ENCODE data around the gene FAM13C.

FAM13C gene

DNA sequence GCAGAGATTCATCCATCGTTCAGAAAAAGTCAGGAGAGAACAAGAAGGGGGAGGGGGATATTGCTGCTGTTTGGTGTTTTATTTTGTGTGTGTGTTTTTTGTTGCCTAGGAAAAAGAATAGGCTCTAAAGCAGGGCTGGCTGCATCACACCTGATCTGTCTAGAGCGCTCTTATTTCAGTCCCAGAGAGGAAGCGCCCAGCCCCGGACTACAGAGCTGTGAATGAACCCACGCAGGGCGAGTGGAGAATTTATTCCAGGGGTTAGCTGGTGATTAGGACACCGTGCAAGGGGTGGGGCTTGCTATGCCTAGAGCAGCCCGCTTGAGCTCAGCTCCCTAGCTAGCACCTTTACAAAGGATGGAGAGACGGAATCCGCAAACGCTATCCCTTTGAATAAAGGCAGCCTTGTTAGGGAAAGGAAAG is 621 bp upstream of the FAM13C start:
- DNase-seq (ENCODE audit: insufficient read length, low spot score) = no peak
- no peak for FAIRE-seq

DNA sequence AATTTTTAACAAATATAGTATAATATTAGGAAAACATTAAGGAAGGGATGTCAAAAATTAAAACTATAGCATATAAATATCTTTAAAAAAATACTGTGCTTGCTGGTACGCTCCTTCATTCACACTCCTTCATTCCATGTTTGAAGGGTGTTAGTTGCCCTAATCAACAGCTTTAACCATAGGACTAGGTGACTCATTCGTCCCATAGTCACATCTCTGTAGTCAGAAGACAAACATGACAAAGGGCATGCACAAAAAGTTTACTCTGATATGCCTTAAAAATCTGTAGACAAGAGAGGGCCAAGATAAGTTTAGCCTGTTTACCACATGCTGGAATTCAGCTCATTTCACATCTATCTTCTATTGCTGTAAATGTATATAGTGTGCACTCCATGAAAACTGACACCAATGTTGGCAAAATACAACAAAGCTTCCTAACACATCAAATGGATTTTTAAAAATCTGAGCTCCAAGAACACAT is 646 bp downstream of the FAM13C start:
- no peak for FAIRE-seq
- DNase-seq (ENCODE audit: insufficient read length, low spot score) = no peak

DNA sequence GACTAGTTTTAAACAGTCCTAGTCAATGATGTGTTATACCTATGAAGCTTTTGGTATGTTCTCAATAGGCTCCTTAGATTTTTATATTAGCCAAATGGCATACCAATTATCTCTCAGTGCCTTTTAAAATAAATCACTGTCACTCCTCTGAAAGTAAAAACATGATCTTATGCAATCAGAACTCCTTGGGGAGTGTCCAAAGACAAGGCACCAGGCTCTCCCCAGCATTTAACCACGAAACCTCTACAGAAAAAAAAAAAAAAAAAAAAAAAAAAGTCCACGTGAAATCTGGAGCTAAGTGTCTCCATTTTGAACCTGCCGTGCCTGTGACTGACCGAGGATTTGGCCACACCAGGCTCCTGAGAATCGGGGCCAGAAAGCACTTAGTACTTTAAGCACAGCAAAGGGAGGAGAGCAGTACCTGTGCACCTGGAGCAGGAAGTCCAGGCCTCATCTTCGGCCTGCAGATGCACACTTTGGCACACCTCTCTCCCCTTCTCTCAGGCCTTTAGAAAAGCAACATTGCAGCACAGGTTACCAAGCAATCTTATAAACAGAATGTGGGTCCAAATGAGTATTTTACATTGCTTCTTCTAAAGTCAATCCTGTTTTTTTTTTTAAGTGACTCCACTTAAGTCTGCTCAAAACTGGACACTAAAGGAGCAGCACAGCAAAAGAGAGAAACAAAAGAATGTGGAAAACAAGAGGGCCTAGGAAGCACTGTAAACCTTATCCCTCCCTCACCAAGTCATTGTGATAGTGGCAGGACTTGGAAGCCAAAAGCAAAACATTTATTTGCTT is 1.5 kb downstream of the FAM13C start:
- no peak for DNase-seq (ENCODE audit: insufficient read length, low spot score)
- no peak for FAIRE-seq

DNA sequence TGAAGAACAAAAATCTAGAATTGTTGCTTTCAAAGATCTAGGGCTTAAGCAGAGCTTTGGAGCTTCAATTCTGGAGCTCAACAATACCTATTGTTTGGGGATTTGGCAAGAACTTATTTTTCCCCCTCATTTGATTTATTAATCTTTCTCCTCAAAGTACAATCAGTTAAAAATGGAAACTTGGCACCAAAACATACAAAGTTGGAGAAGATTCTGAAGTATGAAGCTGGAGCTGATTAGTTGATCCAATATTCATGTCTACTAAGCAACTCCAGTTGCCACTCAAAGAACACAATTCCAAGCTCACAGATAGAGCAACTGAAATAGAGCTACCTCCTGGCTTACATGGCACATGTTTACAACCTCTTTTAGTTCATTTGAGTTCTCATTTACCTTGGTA is 3.8 kb downstream of the FAM13C start:
- FAIRE-seq = no peak
- DNase-seq (ENCODE audit: insufficient read length, low spot score) = no peak

DNA sequence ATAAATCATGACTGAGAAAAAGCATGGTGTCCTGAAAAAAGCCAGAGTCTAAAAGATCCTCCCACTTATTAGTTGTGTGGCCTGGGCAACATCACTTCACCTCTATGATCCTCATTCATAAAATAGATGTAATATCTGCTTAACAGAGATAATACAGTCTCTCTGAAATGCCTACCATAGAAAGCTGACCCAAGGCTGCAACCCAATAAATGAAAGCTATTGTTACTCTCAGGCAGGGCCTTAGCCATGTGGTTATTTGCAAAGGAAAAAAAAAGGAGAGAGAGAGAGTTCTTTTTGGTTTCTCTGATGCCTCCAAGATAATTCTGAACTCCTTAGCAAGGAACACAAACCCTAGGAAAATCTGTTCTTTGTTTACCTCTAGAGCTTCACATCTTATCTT is 7.9 kb downstream of the FAM13C start:
- FAIRE-seq = no peak
- no peak for DNase-seq (ENCODE audit: insufficient read length, low spot score)

DNA sequence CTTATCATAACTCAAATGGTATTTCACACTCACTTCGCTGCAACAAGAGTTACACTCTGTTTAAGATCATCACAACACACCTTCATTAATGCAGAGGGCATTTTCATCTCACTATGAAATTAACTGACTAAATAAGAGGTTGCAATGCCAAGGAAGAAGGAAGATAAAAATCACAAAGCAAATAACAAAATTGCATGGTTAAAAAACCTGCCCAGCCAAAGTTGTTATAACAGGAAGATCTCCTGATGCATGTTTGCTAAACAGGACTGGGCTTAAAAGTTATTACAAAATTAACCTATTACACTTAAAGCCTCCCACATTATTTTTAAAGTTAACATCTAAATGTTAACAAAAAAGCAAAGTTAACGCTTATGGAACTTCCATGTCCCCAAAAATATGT is 11.8 kb downstream of the FAM13C start:
- FAIRE-seq = no peak
- DNase-seq (ENCODE audit: insufficient read length, low spot score) = no peak

DNA sequence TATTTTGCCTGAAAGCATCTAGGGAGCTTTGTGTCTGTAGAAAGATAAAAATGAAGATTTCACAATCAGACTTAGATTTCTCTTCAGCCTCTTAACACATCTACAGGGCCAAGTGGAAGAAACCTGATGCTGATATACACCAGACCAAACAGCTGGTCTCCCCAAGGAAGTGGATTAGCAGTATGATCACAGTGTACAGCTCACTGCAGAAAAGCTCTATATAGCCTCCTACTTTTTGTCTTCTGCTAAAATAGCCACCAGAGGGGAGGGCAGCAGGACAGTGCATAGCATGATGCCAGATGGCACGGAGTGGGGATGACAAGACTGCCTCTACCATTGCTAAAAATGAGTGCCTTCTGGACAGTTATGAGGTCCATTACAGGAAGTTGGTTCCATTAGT is 16.0 kb downstream of the FAM13C start:
- FAIRE-seq = no peak

DNA sequence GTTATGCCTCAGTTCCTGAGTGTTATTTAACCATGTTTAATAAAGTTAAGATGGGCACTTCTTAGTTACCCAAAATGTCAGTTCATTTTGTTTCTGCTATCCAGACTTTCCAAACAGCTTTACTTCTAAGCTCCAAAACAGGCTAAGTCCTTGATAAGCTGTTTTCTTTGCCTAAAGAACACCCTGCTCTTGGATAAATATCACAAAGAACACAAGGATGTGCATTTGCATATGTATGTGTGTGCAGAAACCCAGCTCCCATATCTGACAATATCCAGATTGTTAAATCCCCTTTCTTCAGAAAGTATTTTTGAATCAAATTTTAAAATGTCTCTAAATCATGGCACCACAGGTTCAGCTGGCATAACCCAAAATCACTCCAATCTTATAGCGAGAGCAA is 19.6 kb downstream of the FAM13C start:
- FAIRE-seq (no peak), DNase-seq (ENCODE audit: insufficient read length, low spot score) (no peak)

More for the DNA sequence above, 16.0 kb downstream of the FAM13C start:
- no peak for DNase-seq (ENCODE audit: insufficient read length, low spot score)

DNA sequence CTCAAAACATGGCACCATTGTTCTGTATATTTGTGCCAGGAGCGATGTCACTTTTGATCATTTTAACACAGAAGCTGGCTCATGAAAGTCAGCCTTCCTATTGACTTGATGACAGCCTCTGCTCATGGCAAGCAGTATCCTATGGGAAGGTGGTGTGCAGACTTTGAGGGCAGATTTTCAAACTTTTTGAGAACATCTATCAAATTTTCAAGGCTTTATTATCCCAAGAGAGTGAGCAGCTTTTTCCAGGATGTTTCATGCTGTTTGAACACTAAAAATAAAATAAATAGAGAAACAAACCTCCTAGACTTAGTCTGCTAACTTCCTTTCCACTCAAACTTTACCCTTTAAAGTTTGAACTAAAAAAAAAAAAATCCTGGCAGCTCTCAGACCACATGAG is 20.3 kb downstream of the FAM13C start:
- FAIRE-seq (no peak), DNase-seq (ENCODE audit: insufficient read length, low spot score) (no peak)

DNA sequence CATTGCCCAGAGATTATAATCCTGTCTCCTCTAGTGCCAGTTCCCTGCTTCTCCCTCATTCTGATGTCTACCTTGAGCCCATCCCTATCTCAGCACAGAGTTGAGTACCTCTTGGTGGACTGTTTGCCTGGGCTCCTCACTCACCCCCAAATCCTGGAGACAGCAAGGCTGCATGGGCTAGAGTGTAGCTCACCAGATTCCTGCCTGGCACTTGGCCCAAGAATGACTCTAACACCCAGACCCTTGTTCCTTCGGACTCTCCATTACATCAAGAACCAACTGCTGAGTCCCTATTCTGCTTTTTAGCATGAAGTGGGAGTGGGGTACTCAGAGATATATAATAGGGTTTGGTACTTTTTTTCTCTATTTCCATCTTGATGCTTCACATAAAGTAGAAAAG is 22.1 kb downstream of the FAM13C start:
- no peak for FAIRE-seq
- DNase-seq (ENCODE audit: insufficient read length, low spot score) = no peak

DNA sequence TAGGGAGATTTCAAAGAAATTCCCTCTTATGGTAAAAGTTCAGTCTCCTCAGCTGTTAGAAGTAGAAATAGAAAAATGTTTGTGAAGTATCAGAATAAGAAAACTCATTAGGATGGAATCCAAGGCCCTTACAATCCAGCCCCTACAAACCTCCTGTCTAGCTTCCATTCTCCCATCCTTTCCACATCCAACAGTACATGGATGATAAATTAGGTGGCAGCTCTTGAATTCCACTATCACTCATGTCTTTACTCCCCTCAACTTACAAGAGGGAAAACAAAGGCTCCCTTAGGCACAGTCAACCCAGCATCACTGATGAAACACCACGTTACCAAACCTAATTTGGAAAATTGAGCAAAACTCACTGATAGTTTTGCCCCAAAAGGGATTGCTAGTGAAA is 23.0 kb downstream of the FAM13C start:
- DNase-seq (ENCODE audit: insufficient read length, low spot score) = no peak
- FAIRE-seq = no peak

DNA sequence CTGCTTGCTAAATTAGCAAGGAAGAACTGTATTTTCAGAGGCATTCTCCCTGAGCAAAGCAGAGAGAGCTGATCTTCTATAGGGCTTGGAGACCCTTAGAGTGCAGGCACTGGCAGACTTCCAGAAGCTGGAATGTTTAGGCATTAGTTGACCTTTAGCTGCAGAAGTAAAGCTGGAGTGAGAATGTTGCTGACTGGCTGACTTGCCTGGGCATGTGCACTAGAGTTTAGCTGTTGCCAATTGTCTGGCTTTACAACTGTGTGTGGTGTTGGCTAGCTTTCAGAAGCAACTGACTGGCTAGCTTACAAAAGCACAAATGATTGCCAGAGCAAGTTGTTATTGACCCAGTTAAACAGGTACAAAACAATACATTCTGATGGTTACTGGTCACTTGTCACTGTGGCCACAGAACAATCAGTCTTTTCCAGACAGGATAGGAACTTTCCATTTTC is 25.1 kb downstream of the FAM13C start:
- FAIRE-seq (no peak), DNase-seq (ENCODE audit: insufficient read length, low spot score) (no peak)

DNA sequence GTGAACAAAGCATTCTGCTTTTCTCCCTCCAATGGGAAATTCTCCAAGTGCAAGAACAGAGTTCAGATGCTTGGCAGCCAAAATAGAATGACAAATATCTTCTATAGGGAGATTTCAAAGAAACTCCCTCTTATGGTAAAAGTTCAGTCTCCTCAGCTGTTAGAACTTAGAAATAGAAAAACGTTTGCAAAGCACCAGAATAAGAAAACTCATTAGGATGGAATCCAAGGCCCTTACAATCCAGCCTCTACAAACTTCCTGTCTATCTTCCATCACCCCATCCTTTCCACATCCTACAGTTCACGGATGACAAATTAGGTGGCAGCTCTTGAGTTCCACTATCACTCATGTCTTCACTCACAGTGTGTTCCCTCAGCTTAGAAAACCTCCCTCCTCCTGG is 25.7 kb downstream of the FAM13C start:
- no peak for FAIRE-seq
- DNase-seq (ENCODE audit: insufficient read length, low spot score) = no peak

DNA sequence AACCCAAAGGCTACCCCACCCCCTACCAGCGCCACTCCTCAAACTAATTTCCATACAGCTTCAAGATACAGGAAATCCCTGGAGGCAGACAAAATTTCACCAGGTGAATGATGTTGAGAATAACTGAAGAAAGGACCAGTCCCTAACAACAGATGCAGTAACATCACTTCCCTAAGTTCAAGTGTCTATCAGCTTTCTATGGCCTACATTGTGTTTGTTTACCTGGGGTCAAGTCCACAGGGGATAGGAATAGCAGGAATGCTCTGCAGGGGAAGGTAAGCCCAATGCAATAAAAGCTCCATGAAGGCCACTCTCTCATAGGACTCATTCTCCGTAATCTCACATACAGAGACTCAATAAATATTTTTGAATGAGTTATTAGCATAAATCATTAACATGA is 26.9 kb downstream of the FAM13C start:
- DNase-seq (ENCODE audit: insufficient read length, low spot score) = no peak
- FAIRE-seq = no peak

DNA sequence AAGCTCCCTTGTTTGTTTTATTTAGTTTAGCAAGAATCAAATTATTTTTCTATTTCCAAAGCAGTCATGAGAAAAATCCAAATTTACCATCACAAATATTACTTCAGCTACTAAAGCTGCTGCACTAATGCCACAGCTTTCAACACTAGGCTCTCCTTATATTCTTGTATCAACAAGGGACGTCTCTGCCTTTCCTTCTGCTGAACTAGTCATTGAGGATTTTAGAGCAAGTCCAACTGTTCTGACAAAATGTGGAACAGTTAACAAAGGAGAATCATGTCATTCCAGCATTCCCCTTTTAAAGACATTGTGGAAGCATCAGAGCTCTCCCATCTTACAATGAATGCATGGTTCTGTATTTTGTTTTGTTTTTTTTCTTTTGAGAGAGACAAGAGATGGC is 28.6 kb downstream of the FAM13C start:
- no peak for DNase-seq (ENCODE audit: insufficient read length, low spot score)
- no peak for FAIRE-seq

DNA sequence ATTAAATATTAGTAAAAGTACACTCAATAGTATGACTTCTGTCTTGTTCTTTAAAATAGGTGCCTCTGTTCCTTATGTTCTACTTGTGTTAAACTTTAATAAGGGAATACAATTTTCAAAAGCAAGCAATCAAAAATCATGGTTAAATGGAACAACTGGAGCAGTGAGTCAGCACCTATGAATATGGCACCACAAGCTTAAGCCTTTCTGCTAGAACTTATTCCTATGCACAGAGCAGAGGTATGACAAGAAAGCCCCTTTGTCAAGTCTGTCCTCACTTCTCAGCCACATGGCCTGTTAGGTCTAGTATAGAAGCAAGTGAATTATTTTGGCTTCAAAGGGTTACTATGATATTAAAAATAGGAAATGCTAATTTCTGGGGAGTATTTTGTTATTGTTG is 29.8 kb downstream of the FAM13C start:
- no peak for DNase-seq (ENCODE audit: insufficient read length, low spot score)
- FAIRE-seq = no peak

DNA sequence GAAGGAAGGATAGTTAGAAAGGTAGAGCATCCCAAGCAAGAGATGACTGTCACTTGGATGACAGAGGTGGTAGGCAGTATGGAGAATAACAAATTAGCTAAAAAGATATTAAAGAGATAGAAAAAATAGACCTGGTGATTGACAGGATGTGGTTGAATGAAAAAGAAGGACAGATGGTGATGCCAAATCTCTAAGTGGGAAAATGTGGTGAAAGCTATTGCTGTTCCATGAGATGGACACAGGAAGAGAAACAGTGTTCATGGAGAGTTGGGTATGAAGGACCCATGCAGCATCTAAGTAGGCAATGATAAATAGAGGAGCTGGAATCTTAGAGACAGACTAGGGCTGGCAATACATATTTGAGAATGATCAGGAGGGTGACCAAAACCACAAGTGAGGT is 30.7 kb downstream of the FAM13C start:
- no peak for FAIRE-seq
- DNase-seq (ENCODE audit: insufficient read length, low spot score) = no peak

DNA sequence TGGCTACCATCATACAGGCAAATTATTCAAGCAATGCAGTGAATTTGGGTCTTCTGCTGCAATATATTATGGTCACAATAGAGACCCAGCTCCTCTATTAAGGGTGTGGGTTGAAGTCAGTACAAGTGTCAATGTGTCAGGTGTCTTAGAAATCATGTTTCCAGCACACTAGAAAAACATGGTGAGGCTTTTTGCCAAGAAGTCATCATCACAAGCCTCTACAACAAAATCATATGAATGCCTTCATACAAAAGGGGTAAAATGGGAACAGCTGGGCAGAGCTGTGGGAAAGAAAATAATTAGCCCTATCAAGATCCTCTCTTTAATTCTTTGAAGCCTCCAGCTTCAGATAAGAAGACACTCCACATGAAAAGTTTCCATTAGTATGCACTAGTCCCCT is 37.2 kb downstream of the FAM13C start:
- DNase-seq (ENCODE audit: insufficient read length, low spot score) (no peak), FAIRE-seq (no peak)

DNA sequence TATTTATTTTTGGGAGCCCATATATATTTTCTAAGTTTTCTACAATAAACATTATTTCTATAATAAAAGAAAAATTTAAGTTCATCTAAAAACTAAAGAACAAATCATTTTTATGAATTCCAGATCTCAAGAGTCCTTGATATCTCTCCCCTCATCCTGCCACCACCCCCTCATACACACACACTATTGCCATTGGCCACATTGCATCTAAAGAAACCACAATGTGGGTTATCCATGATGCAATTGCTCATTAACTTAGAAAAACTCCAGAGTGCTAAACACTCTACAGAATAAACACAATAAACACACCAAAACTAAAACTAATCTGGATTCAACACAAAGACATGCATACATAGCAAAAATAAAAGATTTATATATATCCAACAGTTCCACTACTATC is 37.8 kb downstream of the FAM13C start:
- FAIRE-seq (no peak), DNase-seq (ENCODE audit: insufficient read length, low spot score) (no peak)

DNA sequence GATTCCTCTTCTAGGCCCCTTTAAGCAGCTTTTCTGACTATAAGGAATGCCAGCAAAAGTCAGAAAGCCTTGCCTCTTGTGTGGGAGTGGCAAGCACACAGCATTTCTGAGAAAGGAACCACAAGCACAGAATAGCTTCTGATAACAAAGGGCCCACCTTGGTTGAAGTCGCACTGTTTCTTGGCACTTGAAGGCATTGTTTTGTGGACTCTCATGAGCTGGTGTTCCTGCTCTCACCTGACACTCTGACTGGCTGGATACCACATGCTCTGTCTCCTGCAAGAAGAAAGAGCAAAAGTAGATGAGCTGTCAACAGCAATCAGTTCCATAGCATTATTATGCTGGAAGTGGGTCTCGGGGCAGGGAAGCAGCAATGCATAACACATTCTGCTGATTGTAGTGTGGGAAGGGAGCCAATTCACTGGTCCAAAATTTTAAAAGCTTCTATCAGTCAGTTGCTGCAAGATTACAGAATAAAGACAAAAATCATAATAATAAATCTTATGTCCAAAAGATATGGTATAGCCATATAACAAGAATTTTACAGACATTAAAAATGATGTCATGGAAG is 38.4 kb downstream of the FAM13C start:
- no peak for FAIRE-seq
- no peak for DNase-seq (ENCODE audit: insufficient read length, low spot score)

DNA sequence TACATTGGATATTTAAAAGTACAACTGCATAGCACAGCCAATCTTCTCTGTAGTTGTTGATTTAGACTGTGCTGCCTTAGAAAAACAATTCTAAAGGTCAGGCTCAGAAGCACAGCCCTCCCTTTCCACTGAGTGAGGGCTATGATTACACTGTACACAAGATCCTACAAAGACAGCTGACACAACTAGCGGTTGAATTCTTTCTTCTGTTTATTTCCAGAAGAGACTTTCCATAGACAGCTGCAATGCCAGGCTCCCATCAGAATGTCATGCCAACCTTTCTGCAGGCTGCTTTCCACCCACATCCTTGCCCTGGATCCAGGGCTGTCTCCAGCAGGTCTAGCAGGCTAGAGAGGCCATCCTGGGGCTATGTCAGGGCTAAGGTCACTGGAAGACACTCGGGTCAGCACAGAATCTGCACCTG is 39.3 kb downstream of the FAM13C start:
- FAIRE-seq = no peak
- DNase-seq (ENCODE audit: insufficient read length, low spot score) = no peak

DNA sequence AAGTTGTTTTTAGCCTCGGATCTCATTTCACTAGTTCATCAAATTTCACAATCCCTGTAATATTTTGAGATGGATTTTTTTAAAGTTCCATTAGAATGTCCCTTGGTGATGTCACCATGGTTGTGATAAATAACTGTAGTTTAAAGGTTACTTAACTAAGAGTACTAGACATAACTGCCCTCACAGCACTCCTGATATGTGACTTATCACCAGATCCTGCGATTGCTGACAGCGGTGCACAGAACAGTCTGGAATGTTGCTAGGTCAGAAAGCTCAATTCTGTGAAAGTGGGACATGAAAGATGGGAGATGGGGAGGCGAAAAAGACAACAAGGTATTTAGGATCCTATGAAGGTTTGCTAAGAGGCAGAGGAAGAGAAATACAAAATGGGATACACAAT is 40.2 kb downstream of the FAM13C start:
- DNase-seq (ENCODE audit: insufficient read length, low spot score) = no peak

More for the DNA sequence above, 40.2 kb downstream of the FAM13C start:
- FAIRE-seq = no peak
